C4-2B (cell line): ENCODE measurements around the gene PSMD14.

ENCODE experiments used
- H3K27ac ChIP-seq: fragments of 450-650 bp; 2 replicates; pipeline ENCODE4 v1.5.1; 2017
- CTCF ChIP-seq: fragments of 450-650 bp; conservative IDR thresholded peaks from 2 replicates; pipeline ENCODE4 v1.5.1; 2017; ENCODE audit warnings: mild to moderate bottlenecking
- ZFX ChIP-seq: fragments of 450-650 bp; IDR thresholded peaks from 2 replicates; pipeline ENCODE4 v1.6.1; 2017

The PSMD14 gene

GRCh38 chr2:161422816-161423403 is 114.7 kb downstream of the PSMD14 start:
- no peak overlapping the region for H3K27ac ChIP-seq
- TF ChIP-seq ZFX (no peak), CTCF (no peak)

- TF ChIP-seq CTCF, result no peak
- TF ChIP-seq ZFX, result no peak
Observed at GRCh38 chr2:161423421-161424393, 115.5 kb downstream of the PSMD14 start.

GRCh38 chr2:161424394-161424769 is 116.2 kb downstream of the PSMD14 start:
- no peak for TF ChIP-seq CTCF
- no peak for TF ChIP-seq ZFX

More at GRCh38 chr2:161423421-161424393, 115.5 kb downstream of the PSMD14 start:
- H3K27ac ChIP-seq, result no peak overlapping the region

GRCh38 chr2:161424891-161425727 is 116.9 kb downstream of the PSMD14 start:
- no peak overlapping the region for H3K27ac ChIP-seq
- TF ChIP-seq ZFX (no peak), CTCF (no peak)

More at GRCh38 chr2:161424394-161424769, 116.2 kb downstream of the PSMD14 start:
- H3K27ac ChIP-seq, result no peak overlapping the region

- TF ChIP-seq CTCF, result no peak
- no peak for TF ChIP-seq ZFX
Observed at GRCh38 chr2:161425728-161426454, 117.7 kb downstream of the PSMD14 start.

GRCh38 chr2:161426455-161426921 is 118.3 kb downstream of the PSMD14 start:
- H3K27ac ChIP-seq, result no peak overlapping the region
- no peak for TF ChIP-seq ZFX
- no peak for TF ChIP-seq CTCF

More at GRCh38 chr2:161425728-161426454, 117.7 kb downstream of the PSMD14 start:
- H3K27ac ChIP-seq, result no peak overlapping the region
